SK-N-SH treated with all-trans-retinoic acid at 6 μM for 48 hours (cell line): ENCODE data around the gene IQCF2.

Experiments
- ATAC-seq: fragments of 200-7000 bp; cut with Tn5 transposase; 3 replicates; pipeline ENCODE4 v1.9.1; 2020; ENCODE audit warnings: mild to moderate bottlenecking, moderate library complexity
- ARNTL ChIP-seq: fragments of 450-650 bp; formaldehyde crosslinking; IDR thresholded peaks from 2 replicates; pipeline ENCODE4 v1.5.0; 2020; ENCODE audit warnings: low read depth, mild to moderate bottlenecking, moderate library complexity, borderline replicate concordance
- BACH2 ChIP-seq: fragments of 250-450 bp; sonication (Bioruptor Pico); IDR thresholded peaks from 2 replicates; pipeline ENCODE4 v1.9.0; 2021; ENCODE audit warnings: mild to moderate bottlenecking, borderline replicate concordance
- CREB5 ChIP-seq: fragments of 250-450 bp; sonication (Bioruptor Pico); IDR thresholded peaks from 2 replicates; pipeline ENCODE4 v1.5.1; 2020; ENCODE audit warnings: low read depth, mild to moderate bottlenecking, moderate library complexity
- CSDC2 ChIP-seq: fragments of 250-450 bp; sonication (Bioruptor Pico); IDR thresholded peaks from 2 replicates; pipeline ENCODE4 v1.5.0; 2020; ENCODE audit warnings: mild to moderate bottlenecking, moderate library complexity
- CSRNP3 ChIP-seq: fragments of 250-450 bp; sonication (Bioruptor Pico); IDR thresholded peaks from 2 replicates; pipeline ENCODE4 v1.5.1; 2021; ENCODE audit warnings: mild to moderate bottlenecking, moderate library complexity
- ESRRG ChIP-seq: fragments of 250-450 bp; sonication (Bioruptor Pico); IDR thresholded peaks from 2 replicates; pipeline ENCODE4 v1.6.1; 2021; ENCODE audit warnings: mild to moderate bottlenecking
- GLIS3 ChIP-seq: fragments of 250-450 bp; sonication (Bioruptor Pico); IDR thresholded peaks from 2 replicates; pipeline ENCODE4 v1.5.0; 2020; ENCODE audit warnings: mild to moderate bottlenecking, moderate library complexity
- ISL1 ChIP-seq: fragments of 250-450 bp; sonication (Bioruptor Pico); IDR thresholded peaks from 2 replicates; pipeline ENCODE4 v2.1.2; 2022; ENCODE audit warnings: mild to moderate bottlenecking, moderate library complexity
- OSR1 ChIP-seq: fragments of 250-450 bp; sonication (Bioruptor Pico); IDR thresholded peaks from 2 replicates; pipeline ENCODE4 v1.8.0; 2022; ENCODE audit warnings: moderate library complexity, mild to moderate bottlenecking, inconsistent platforms
- PATZ1 ChIP-seq: fragments of 250-450 bp; sonication (Bioruptor Pico); IDR thresholded peaks from 2 replicates; pipeline ENCODE4 v1.8.0; 2020; ENCODE audit warnings: mild to moderate bottlenecking, moderate library complexity, borderline replicate concordance
- POU6F1 ChIP-seq: fragments of 250-450 bp; sonication (Bioruptor Pico); IDR thresholded peaks from 2 replicates; pipeline ENCODE4 v1.8.0; 2021; ENCODE audit warnings: low read depth, mild to moderate bottlenecking, moderate library complexity, borderline replicate concordance
- PPARA ChIP-seq: fragments of 250-450 bp; sonication (Bioruptor Pico); IDR thresholded peaks from 2 replicates; pipeline ENCODE4 v1.5.0; 2020; ENCODE audit warnings: mild to moderate bottlenecking, borderline replicate concordance
- RARB ChIP-seq: fragments of 250-450 bp; sonication (Bioruptor Pico); IDR thresholded peaks from 2 replicates; pipeline ENCODE4 v1.8.0; 2021; ENCODE audit warnings: mild to moderate bottlenecking, moderate library complexity
- SNAI2 ChIP-seq: fragments of 250-450 bp; sonication (Bioruptor Pico); IDR thresholded peaks from 2 replicates; pipeline ENCODE4 v1.5.0; 2020; ENCODE audit warnings: mild to moderate bottlenecking, moderate library complexity
- TCF4 ChIP-seq: fragments of 250-450 bp; sonication (Bioruptor Pico); IDR thresholded peaks from 2 replicates; pipeline ENCODE4 v1.8.0; 2021; ENCODE audit warnings: mild to moderate bottlenecking, moderate library complexity, borderline replicate concordance
- TOX ChIP-seq: fragments of 250-450 bp; sonication (Bioruptor Pico); IDR thresholded peaks from 2 replicates; pipeline ENCODE4 v1.8.0; 2021; ENCODE audit warnings: mild to moderate bottlenecking, moderate library complexity, borderline replicate concordance
- TSHZ2 ChIP-seq: fragments of 250-450 bp; sonication (Bioruptor Pico); IDR thresholded peaks from 2 replicates; pipeline ENCODE4 v1.5.0; 2020; ENCODE audit warnings: mild to moderate bottlenecking, moderate library complexity
- ZC3H10 ChIP-seq: fragments of 250-450 bp; sonication (Bioruptor Pico); IDR thresholded peaks from 2 replicates; pipeline ENCODE4 v1.5.1; 2021; ENCODE audit warnings: mild to moderate bottlenecking, moderate library complexity
- ZFP3 ChIP-seq: fragments of 250-450 bp; sonication (Bioruptor Pico); IDR thresholded peaks from 2 replicates; pipeline ENCODE4 v1.5.0; 2020; ENCODE audit warnings: mild to moderate bottlenecking, moderate library complexity
- ZNF565 ChIP-seq: fragments of 450-650 bp; formaldehyde crosslinking; conservative IDR thresholded peaks from 2 replicates; pipeline ENCODE4 v1.5.0; 2020; ENCODE audit warnings: low read depth, mild to moderate bottlenecking, moderate library complexity
- ZNF70 ChIP-seq: fragments of 450-650 bp; formaldehyde crosslinking; IDR thresholded peaks from 2 replicates; pipeline ENCODE4 v1.5.0; 2020; ENCODE audit warnings: mild to moderate bottlenecking, moderate library complexity
- ZNF8 ChIP-seq: fragments of 450-650 bp; formaldehyde crosslinking; IDR thresholded peaks from 2 replicates; pipeline ENCODE4 v1.5.0; 2020; ENCODE audit warnings: mild to moderate bottlenecking, moderate library complexity

IQCF2 gene

GRCh38 chr3:51888463-51889105 lies 27.2 kb downstream of the IQCF2 start:
- ATAC-seq = no peak
- TF ChIP-seq ZNF70 (CRISPR knock-in tag) = no peak
- no peak for TF ChIP-seq ZFP3
- TF ChIP-seq ZC3H10 = no peak
- no peak for TF ChIP-seq TSHZ2
- TF ChIP-seq ARNTL (CRISPR knock-in tag) = no peak
- TF ChIP-seq ZNF565 (CRISPR knock-in tag) = no peak
- TF ChIP-seq ZNF8 (CRISPR knock-in tag) = no peak
- no peak for TF ChIP-seq PATZ1 (CRISPR knock-in tag)
- TF ChIP-seq PPARA (CRISPR knock-in tag) = no peak
- no peak for TF ChIP-seq SNAI2 (CRISPR knock-in tag)
- no peak for TF ChIP-seq ESRRG (CRISPR knock-in tag)
- no peak for TF ChIP-seq GLIS3
- no peak for TF ChIP-seq CSDC2 (CRISPR knock-in tag)
- TF ChIP-seq, all 23 proteins: peak for 0

- no peak for TF ChIP-seq ZFP3
- no peak for TF ChIP-seq BACH2 (CRISPR knock-in tag)
- TF ChIP-seq SNAI2 (CRISPR knock-in tag) = no peak
- no peak for TF ChIP-seq TSHZ2
- no peak for TF ChIP-seq PATZ1 (CRISPR knock-in tag)
- no peak for TF ChIP-seq POU6F1 (CRISPR knock-in tag)
- TF ChIP-seq TOX (CRISPR knock-in tag) = no peak
- no peak for TF ChIP-seq ZC3H10
- TF ChIP-seq ZNF70 (CRISPR knock-in tag) = no peak
- no peak for TF ChIP-seq ZNF565 (CRISPR knock-in tag)
- TF ChIP-seq CSDC2 (CRISPR knock-in tag) = no peak
- TF ChIP-seq RARB = no peak
- no peak for TF ChIP-seq TCF4
- no peak for TF ChIP-seq GLIS3
- no peak for TF ChIP-seq CREB5
- TF ChIP-seq CSRNP3 (CRISPR knock-in tag) = no peak
- TF ChIP-seq PPARA (CRISPR knock-in tag) = no peak
- no peak for TF ChIP-seq ISL1 (CRISPR knock-in tag)
- no peak for TF ChIP-seq ARNTL (CRISPR knock-in tag)
- TF ChIP-seq OSR1 (CRISPR knock-in tag) = no peak
- no peak for ATAC-seq
These were observed 30.0 kb downstream of the IQCF2 start for GRCh38 chr3:51891242-51892039.
